Daoy (cell line): ENCODE measurements around the gene KICS2. TPM values are rescaled to one million over a fixed set of nuclear protein-coding genes. Genes with fewer than 3 reads are reported as not detected.

Source experiments
- DNase-seq: peaks from one replicate; pipeline ENCODE4 v3.0.0-alpha.2; 2015; ENCODE audit warnings: low read depth
- total RNA-seq: library from RNA; depleted of rRNA; stranded (reverse); fragments of >200 nt; shearing (Covaris generic); gene quantifications from 2 replicates; pipeline ENCODE4 v1.2.3, GENCODE V29; 2014; rRNA removed

Gene KICS2
- total RNA-seq, 1 experiment from 2014 or later = 7.4 TPM

GRCh38 chr12:64173456-64173855, 48.6 kb downstream of the KICS2 start:
- no peak for DNase-seq

Other genes starting within 250 kb of the KICS2 start
- 0.06 TPM in 1 of 2 replicates, not detected in the other for gene C12orf56, start 168.5 kb upstream of the KICS2 start, total RNA-seq
- gene XPOT, start 182.1 kb upstream of the KICS2 start, total RNA-seq = 90.7 and 96.7 TPM in 2 replicates
- 48.3 and 50.1 TPM in 2 replicates for gene TBK1, start 229.8 kb upstream of the KICS2 start, total RNA-seq